NCI-H345 treated with DMSO at 0.1 percent for 48 hours (cell line): ENCODE data around the gene CD2AP.
"Not testable (repeated sequence)": the region's sequence is repeated elsewhere in the genome, so short reads cannot be mapped to it uniquely, and the experiment has no call there.

ENCODE experiments used
- DNase-seq: peaks from one replicate; lab custom pipeline; 2025; ENCODE audit not compliant: unreplicated experiment; lab: John Stamatoyannopoulos, UW

The CD2AP gene, protein sequence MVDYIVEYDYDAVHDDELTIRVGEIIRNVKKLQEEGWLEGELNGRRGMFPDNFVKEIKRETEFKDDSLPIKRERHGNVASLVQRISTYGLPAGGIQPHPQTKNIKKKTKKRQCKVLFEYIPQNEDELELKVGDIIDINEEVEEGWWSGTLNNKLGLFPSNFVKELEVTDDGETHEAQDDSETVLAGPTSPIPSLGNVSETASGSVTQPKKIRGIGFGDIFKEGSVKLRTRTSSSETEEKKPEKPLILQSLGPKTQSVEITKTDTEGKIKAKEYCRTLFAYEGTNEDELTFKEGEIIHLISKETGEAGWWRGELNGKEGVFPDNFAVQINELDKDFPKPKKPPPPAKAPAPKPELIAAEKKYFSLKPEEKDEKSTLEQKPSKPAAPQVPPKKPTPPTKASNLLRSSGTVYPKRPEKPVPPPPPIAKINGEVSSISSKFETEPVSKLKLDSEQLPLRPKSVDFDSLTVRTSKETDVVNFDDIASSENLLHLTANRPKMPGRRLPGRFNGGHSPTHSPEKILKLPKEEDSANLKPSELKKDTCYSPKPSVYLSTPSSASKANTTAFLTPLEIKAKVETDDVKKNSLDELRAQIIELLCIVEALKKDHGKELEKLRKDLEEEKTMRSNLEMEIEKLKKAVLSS

DNA sequence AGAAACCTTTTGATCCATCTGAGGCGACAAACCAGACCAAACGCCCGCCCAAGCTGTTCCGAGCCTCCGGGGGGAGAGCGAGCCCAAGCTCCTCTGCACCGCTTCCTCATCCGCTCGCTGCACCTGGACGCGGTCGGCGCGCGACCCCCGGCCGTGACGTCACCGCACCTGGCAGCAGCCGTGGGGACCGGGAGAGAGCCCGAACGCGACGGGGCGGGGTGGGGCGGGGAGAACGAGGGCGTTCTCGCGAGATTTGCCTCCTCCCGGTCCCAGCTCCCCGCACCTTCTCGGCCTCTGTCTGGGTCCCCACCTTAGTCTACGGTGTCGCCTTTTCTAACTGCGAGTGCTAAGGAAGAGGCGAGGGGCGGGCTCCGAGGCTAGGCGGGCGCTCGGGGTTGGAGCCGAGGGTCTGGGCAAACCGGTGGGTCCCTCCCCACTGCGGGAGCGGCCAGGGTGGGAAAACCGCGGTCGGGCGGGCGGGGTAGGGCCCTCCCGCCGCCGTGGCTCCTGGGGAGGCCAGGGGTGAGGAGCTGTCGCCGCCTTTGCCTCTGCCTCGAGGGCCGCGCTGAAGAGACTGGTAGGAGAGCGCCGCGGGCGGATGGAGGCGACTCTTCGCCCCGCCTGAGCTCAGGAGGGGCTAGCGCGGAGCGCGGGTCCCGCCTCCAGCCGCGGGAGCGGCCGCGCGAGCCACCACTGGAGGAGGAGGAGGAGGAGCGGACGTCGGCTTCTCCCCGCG is at the start of gene CD2AP:
TSS of gene CD2AP (plus strand) at position 293 of the 736 bp plus-strand sequence. CDS start 456 bp downstream, outside the sequence.
- peak; percentile 80 for DNase-seq

DNA sequence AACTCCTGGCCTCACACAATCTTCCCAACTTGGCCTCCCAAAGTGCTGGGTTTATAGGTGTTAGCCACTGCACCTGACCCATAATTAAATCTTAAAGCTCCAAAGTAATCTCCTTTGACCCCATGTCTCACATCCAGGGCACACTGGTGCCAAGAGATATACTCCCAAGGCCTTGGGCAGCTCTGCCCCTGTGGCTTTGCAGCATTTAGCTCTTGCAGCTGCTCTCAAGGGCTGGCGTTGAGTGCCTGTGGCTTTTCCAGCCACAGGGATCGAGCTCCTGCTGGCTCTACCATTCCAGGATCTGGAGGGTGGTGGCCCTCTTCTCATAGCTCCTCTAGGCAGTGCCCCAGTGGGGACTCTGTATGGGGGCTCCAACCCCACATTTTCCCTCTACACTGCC is 49.3 kb upstream of the CD2AP start:
- DNase-seq, result no peak

DNA sequence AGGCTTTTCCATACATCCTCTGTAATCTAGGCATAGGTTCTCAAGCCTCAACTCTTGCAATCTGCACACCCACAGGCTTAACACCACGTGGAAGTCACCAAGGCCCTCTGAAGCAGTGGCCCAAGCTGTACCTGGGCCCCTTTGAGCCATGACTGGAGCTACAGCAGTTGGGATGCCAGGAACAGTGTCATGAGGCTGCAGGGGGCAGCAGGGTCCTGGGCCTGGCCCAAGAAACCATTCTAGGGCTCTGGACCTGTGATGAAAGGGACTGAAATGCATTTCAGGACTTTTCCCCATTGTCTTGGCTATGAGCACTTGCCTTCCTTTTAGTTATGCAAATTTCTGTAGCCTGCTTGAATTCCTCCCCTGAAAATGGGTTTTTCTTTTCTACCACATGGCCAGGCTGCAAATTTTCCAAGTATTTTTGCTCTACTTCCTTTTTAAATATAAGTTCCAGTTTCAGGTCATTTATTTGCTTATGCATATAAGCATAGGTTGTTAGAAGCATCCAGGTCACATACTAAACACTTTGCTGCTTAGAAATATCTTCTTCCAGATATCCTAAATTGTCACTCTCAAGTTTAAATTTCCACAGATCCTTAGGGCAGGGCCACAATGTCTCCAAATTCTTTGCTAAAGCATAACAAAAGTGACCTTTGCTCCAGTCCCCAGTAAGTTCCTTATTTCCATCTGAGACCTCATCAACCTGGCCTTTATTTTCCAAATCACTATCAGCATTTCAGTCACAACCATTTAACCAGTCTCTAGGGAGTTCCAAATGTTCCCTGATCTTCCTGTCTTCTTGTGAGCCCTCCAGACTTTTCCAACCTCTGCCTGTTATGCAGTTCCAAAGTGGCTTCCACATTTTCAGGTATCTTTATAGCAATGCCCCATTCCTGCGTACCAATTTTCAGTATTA is 48.6 kb upstream of the CD2AP start:
- DNase-seq, result no peak

DNA sequence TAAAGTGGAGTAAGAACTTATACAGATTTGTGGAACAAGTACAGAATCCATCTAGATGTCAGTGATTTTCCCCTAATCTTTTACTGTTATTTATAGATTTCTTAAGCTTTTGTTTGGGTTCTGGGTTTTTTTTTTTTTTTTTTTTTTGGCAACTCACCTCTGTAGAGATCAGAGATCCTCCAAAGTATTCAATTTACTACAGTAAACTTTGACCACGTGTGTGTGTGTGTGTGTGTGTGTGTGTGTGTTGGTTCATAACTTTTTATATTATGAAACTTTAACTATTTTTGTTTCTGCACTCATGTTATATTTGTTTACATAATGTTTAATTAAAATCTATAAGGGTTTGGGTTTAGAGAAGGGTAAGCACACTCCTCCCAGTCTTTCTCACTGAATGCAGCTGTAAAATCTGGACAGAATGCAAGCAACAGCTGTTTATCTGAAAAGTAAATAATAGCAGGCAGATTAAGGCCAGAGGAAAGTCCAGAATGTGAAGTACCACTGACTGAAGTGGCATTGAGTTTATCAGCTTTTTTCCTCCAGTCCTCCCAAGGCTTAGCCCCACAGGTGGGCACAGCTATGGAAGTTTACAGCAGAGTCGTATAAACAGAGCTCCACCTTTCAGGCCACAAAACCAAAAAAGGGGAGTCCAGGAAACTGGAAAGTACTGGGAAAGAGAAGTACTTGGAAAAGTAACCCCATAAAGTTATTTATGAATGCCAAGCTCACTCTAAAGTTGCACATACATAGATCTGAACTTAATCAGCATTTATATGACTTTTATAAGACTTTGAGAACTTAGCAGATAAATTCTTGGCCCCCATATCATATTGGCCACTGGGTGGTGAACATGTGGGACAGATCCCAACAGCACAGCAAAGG is 43.0 kb upstream of the CD2AP start:
- no peak for DNase-seq

DNA sequence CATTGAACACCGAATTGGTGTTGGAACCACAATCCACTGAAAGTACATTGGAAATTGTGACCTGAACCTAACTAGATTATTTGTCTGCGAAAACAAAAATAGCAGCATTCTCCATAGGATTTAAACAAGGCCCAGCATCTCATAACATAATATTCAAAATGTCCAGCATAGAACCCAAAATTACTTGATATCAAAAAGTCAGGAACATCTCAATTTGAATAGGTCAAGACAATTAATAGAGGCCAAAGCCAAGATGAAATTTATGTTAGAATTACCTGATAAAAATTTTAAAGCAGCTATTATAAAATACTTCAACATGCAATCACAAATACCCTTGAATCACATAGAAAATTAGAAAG is 42.4 kb upstream of the CD2AP start:
- DNase-seq, result no peak

DNA sequence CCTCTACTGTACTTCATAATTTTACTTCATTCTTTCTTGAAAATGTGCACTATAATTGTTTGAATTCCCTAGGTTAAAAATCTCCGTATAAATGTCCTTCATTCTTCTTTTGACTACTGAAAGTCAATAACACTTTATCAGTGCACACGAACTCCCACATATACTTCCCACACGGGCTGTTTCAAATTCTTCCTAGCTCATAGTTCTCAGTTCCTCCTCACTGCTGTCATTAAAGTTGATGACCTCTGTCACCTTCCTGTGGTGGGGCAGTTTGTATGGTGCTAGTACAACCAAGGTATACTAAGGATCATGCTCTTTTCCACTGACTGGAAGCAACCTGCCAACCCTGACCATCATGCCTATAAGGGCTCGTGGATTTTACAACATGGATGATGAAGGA is 40.0 kb upstream of the CD2AP start:
- no peak for DNase-seq

DNA sequence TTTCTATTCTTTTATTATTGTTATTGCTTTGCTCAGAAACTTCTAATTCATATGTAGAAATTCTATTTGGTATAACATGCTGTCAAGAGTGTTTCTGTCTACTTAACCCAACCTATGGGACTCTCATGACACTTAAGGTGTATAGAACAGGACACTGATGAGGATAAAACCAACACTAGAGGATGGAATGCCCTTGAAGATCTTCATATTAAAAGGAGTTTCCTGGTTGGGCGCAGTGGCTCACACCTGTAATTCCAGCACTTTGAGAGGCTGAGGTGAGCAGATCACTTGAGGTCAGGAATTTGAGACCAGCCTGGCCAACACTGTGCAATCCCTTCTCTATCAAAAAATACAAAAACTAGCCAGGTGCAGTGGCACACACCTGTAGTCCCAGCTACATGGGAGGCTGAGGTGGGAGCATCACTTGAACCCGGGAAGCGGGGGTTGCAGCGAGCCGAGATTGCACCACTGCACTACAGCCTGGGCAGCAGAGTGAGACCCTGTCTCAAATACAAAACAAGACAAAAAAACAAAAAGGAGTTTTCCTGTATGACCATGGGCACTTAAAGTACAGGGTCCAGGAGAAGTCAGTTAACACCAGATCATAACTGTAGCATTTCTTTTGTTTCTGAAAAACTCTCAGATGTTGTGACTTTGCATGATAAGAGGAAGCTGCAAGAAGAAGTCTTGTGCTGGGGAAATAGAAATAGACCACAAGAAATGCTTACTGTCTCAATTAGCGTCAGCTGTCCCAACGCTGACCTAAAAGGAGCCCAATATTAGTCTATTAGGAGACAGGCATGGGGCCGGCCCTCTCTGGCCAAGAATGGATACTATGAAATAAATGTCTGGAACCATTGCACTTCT is 38.9 kb upstream of the CD2AP start:
- no peak for DNase-seq

DNA sequence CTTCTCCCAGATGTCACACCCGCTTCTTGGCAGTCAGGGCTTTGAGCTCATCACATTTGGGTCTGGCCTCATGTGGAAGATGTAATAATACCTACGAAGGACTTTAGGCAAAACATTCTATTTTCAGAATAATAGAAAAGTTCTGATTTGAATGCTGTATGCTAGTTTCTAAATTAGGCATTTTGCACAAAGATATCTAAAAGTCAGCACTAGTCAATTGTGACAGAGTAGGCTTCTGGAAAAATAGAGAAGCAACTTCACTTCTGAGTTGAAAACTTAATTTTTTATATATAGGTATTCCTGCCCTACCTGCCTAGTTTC is 38.3 kb upstream of the CD2AP start:
- DNase-seq, result no peak

DNA sequence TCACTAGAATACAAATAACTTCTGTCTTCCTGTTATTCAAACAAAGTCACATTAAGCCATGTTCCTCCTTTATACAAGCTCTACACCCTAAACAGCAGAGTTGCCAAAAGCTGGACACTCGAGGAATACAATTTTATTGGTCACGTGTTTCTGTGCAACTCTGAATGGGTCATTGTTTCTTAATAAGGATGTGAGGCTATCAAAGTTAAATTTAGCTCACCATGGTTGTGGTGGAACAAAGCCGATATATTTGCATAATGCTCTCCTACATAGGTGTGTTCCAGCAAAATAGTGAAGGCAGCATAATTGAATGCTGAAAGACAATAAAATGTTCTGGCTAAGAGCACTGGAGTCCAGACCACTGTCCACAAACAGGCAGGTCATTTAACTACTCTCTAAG is 36.9 kb upstream of the CD2AP start:
- no peak for DNase-seq

DNA sequence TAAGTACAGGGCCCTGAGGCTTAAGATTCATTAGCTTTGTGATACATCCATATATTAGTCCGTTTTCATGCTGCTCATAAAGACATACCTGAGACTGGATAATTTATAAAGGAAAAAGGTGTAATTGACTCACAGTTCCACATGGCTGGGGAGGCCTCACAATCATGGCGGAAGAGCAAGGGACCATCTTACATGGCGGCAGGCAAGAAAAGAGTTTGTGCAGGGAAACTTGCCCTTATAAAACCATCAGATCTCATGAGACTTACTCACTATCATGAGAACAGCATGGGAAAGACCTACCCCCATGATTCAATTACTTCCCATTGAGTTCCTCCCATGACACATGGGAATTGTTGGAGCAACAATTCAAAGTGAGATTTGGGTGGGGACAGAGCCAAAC is 32.6 kb upstream of the CD2AP start:
- DNase-seq, result not testable (repeated sequence)

DNA sequence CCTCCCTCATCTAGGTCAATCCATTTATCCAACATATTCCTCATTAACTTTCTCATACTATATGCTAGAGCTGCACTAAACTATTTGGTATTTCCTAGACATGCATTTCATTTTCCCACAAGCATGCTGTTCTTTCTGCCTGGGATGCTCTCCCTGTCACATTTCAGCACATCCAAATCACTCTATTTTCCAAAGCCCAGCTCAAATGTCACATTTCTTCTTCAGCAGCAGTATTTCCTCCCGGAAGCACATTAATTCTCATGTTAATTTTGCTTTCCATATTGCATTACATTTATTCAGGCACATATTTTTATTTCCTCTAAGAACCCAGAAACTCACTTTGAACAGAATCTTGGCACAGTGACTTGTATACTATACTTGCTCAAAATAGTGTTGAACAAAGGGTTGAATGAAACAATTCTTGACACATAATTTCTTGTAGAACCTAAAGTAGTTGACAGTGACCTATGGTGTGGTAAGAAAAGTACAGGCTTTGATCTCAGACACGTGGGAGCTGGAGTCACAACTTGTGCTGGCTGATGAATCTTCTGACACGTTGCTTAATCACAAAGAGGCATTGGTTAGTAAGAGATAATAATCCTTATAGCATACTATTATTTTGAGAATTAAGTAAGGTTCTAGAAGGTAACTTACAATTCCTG is 30.8 kb upstream of the CD2AP start:
- no peak for DNase-seq

DNA sequence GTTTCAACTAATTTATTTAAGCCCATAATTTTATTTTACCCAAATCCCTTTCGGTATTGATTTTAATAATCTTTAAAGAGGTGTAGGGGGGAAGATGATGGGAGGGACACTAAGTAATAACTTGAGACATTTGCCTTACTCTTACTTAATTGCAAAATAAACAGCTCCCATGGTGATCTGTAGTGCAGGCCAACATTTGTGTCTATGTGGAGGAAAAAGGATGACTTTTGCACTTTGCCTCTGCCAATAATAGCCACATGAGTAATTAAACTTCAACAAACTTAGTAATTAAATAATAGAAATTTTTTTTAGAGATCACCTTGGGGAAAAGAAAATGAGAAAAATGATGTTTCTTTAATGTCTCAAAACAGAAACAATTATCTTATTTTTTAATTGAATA is 29.9 kb upstream of the CD2AP start:
- DNase-seq, result no peak

DNA sequence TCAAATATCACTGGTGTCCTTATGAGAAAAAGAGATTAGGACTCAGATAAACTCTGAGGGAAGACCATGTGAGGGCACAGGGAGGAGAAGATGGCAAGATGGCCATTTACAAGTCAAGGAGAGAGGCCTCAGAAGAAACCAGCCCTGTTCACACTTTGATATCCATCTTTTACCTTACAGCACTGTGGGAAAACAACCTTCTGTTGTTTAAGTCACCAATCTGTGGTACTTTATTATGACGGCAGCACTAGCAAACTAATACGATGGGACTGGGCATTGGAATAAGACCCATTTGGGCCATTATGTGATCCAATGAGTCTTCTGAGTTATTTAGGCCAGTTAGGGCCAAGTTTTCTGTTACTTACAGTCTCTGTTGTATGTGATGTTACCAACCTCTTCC is 26.4 kb upstream of the CD2AP start:
- no peak for DNase-seq

DNA sequence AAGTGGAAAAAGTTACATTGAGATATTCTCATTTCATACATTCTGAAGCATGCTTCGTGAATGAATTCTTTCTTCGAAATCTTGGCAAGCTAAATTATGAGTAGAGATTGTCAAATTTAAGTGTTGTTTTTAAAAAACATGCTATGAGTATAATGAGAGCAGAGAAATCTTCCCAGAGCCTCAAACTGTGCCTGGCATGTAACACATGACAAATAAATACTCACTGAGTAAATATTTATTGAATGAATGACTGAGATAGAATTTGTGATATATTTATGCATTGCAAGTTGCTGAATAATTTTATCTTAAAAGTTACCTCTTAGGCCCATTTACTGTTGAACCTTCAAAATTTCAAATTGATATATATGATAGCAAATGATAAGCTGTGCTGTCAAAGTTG is 24.7 kb upstream of the CD2AP start:
- DNase-seq, result no peak

DNA sequence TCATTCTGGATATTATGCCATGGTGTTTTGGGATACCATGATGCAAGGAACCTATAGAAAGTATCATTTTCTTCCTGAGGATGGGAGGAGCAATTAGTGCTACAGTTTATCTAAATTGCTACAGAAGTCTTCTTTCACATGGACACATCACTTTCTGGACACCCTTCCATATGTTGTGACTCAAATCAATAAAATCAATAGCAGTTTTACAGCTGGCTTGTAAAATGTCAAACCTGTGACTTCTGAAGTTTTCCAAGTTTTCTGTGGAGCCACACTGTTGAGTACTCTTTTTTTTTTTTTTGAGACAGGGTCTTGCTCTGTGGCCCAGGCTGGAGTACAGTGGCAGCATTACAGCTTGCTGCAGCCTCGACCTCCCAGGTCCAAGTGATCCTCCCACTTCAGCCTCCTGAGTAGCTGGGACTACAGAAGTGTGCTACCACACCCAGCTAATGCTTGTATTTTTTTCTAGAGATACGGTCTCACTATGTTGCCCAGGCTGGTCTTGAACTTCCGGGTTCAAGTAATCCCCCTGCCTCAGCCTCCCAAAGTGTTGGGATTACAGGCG is 24.1 kb upstream of the CD2AP start:
- DNase-seq, result no peak

DNA sequence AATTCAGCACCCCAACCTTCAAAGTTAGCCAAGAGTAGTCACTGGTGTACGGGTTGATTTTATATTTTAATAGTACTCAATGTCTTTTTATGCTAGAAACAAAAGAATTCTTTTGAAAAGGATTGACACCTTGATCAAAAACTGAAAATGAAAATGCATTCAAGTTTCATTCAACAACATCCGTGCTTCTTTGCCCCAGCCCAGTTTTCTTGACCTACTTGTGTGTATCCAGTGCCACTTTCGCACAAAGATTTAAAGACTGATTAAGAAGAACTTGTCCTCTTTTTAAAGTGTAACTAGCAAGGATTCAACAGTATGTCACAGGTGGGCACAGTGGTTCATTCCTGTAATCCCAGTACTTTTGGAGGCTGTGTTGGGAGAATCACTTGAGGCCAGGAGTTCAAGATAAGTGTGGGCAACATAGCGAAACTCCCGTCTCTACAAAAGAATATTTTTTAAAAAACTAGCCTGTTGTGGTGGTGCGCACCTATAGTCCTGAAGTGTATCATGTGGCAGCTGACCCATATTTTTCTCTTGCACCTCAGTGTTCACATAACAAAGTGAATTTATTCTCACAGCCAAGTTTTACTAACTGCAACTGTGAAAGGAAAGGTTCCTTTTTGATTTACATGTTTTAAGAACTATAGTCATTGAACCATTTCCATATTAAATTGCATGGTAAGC is 22.7 kb upstream of the CD2AP start:
- DNase-seq, result no peak

DNA sequence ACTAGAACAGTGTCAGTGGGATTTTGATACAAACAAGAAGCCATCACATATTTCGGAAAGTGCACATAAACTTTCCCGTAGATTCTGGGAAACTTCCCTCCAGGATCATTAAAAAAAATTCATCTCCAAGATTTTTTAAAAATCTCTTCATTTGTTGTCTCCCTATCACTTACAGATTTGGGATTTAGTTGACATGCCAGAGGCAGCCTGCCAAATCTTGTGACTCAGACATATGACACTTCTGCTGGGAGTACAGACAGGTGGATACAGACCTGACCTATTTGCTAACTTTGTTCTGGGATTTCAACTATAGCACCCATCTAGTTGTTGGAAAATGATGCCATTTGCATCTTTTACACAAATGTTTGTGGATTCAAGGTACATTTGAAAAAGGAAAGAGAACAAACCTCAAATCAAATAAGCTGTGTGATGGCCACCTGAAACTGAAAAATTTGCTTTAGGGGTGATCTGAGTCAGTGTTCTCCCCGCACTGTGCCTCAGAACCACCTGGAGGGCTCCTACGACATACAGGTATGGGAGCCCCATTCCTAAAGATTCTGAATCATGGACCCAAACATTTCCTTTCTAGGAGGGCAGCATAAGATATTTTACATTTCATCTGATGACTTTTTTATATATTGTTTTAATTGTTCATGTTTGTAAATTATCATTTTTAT is 21.9 kb upstream of the CD2AP start:
- DNase-seq, result no peak
